Measurements from ENCODE around the gene ADAMTS13.

Gene ADAMTS13

GRCh38 chr9:133493428-133493827, 71.3 kb downstream of the ADAMTS13 start:
- no peak for DNase-seq

- DNase-seq = no peak
These were observed 71.8 kb downstream of the ADAMTS13 start for GRCh38 chr9:133493845-133494540.

- no peak for DNase-seq
These were observed 72.6 kb downstream of the ADAMTS13 start for GRCh38 chr9:133494636-133495326.

GRCh38 chr9:133495327-133496293, 73.4 kb downstream of the ADAMTS13 start:
- no peak for DNase-seq

GRCh38 chr9:133496861-133497842, 75.0 kb downstream of the ADAMTS13 start:
- no peak for DNase-seq

- DNase-seq = no peak
These were observed 77.1 kb downstream of the ADAMTS13 start for GRCh38 chr9:133499132-133499891.

- no peak for DNase-seq
These were observed 77.7 kb downstream of the ADAMTS13 start for GRCh38 chr9:133499892-133500270.

- DNase-seq = no peak
These were observed 79.9 kb downstream of the ADAMTS13 start for GRCh38 chr9:133502112-133502511.

GRCh38 chr9:133505186-133505830, 83.1 kb downstream of the ADAMTS13 start:
- DNase-seq = no peak

GRCh38 chr9:133505901-133506652, 83.9 kb downstream of the ADAMTS13 start:
- no peak for DNase-seq

- no peak for DNase-seq
These were observed 84.5 kb downstream of the ADAMTS13 start for GRCh38 chr9:133506653-133507038.

- no peak for DNase-seq
These were observed 85.2 kb downstream of the ADAMTS13 start for GRCh38 chr9:133507246-133507965.

- no peak for DNase-seq
These were observed 85.9 kb downstream of the ADAMTS13 start for GRCh38 chr9:133508046-133508445.
